ENCODE results near the gene SYT1. TPM values are rescaled to one million over a fixed set of nuclear protein-coding genes. Genes with fewer than 3 reads are reported as not detected.

The SYT1 gene
- total RNA-seq, 1 experiment from 2014 or later: 15.8 TPM

DNA sequence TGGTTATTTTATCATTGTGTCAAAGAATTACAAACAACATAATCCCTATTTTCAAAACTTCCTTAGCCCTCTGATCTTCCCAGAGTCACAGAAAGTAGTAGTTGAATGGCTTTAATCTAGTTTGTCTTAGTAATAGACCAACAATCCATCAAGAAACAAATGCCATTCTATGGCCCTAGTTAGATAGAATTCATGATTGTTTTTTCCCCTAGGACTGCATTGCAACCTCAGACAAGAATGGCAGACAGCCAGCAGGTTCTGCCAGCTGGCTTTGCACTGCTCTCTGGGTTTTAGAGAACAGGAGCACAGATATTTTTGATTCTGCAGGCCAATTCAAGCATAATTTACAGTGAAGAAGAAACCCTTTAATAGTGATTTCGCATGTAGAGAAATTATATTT is 33.8 kb downstream of the SYT1 start:
- no peak overlapping the region for H4K5ac ChIP-seq (ENCODE audit: insufficient read length, low read depth, low read length)
- H2BK20ac ChIP-seq (ENCODE audit: low read depth, low read length, poor library complexity, severe bottlenecking): no peak overlapping the region
- H3K18ac ChIP-seq (ENCODE audit: insufficient read length, low read depth, low read length): no peak overlapping the region
- H2BK15ac ChIP-seq (ENCODE audit: low read depth, low read length): no peak overlapping the region
- H3K9me3 ChIP-seq (ENCODE audit: control insufficient read depth, low read depth, low read length): no peaks in the 10 kb centered on the region
- H3K27ac ChIP-seq (ENCODE audit: insufficient read length, low read depth, low read length): no peak overlapping the region
- Mint-ChIP-seq H3K27ac (no peak overlapping the region), H3K27me3 (ENCODE audit: low read depth) (no peaks in the 10 kb centered on the region), H3K4me1 (no peaks in the 10 kb centered on the region), H3K9me3 (no peaks in the 10 kb centered on the region), H3K36me3 (ENCODE audit: insufficient read depth in 1 of 3, low read depth in 3 of 3) (no peaks in the 10 kb centered on the region; a peak in 1 of 7 replicates), H3K4me3 (no peak overlapping the region)
- H3K23me2 ChIP-seq (ENCODE audit: insufficient read length, low read depth, low read length, poor library complexity, severe bottlenecking): no peaks in the 10 kb centered on the region
- no peak overlapping the region for H2AK5ac ChIP-seq (ENCODE audit: insufficient read length, low read length)
- no peak overlapping the region for H2AFZ ChIP-seq (ENCODE audit: low read length)
- H3K23ac ChIP-seq (ENCODE audit: insufficient read length, low read depth, low read length): no peak overlapping the region
- no peak for DNase-seq
- H3K4ac ChIP-seq (ENCODE audit: low read depth, low read length): no peak overlapping the region
- no peaks in the 10 kb centered on the region for H3K79me1 ChIP-seq (ENCODE audit: insufficient read depth, low read depth, low read length, poor library complexity, severe bottlenecking)
- H4K91ac ChIP-seq (ENCODE audit: insufficient read length, low read depth, low read length): no peak overlapping the region
- no peak overlapping the region for H3K4me2 ChIP-seq (ENCODE audit: insufficient read depth, insufficient read length, low read length)
- TF ChIP-seq, protein P1, sequence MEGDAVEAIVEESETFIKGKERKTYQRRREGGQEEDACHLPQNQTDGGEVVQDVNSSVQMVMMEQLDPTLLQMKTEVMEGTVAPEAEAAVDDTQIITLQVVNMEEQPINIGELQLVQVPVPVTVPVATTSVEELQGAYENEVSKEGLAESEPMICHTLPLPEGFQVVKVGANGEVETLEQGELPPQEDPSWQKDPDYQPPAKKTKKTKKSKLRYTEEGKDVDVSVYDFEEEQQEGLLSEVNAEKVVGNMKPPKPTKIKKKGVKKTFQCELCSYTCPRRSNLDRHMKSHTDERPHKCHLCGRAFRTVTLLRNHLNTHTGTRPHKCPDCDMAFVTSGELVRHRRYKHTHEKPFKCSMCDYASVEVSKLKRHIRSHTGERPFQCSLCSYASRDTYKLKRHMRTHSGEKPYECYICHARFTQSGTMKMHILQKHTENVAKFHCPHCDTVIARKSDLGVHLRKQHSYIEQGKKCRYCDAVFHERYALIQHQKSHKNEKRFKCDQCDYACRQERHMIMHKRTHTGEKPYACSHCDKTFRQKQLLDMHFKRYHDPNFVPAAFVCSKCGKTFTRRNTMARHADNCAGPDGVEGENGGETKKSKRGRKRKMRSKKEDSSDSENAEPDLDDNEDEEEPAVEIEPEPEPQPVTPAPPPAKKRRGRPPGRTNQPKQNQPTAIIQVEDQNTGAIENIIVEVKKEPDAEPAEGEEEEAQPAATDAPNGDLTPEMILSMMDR (conservative IDR thresholded peaks at IDR 0.05): no peak
- no CpG with 5 or more reads among the region's 1 CpG for WGBS (ENCODE audit: extremely low coverage, insufficient read length, low lambda C conversion rate)
- no peak overlapping the region for H2BK5ac ChIP-seq (ENCODE audit: insufficient read length, low read length)
- no peaks in the 10 kb centered on the region for H3K4me1 ChIP-seq (ENCODE audit: insufficient read depth, low read length)
- H4K20me1 ChIP-seq (ENCODE audit: control insufficient read depth, insufficient read depth, insufficient read length): no peaks in the 10 kb centered on the region
- H2BK12ac ChIP-seq (ENCODE audit: insufficient read length, low read depth, low read length): no peak overlapping the region
- H3K14ac ChIP-seq (ENCODE audit: insufficient read depth, low read length): no peak overlapping the region
- H2BK120ac ChIP-seq (ENCODE audit: low read depth, low read length, poor library complexity, severe bottlenecking): no peak overlapping the region
- no peak overlapping the region for H3K9ac ChIP-seq (ENCODE audit: extremely low read depth, insufficient read length, low read length)
- no peak overlapping the region for H3T11ph ChIP-seq (ENCODE audit: low read length)
- no peak overlapping the region for H4K8ac ChIP-seq (replicated peaks; ENCODE audit: insufficient read length, low read depth, low read length)
- peaks cover 3% of the 10 kb centered on the region; the same call in 1 of the 2 replicates for H3K79me2 ChIP-seq (ENCODE audit: insufficient read depth, low read length)
- H3K56ac ChIP-seq (ENCODE audit: insufficient read length, low read depth, low read length): no peak overlapping the region
- H3K27me3 ChIP-seq (ENCODE audit: insufficient read depth, low read length): no peaks in the 10 kb centered on the region

Data from H9 (cell line).